GM06990 (cell line): ENCODE results near the gene ABHD12.
"Not testable (repeated sequence)": the region's sequence is repeated elsewhere in the genome, so short reads cannot be mapped to it uniquely, and the experiment has no call there.

ENCODE experiments used
- DNase-seq: peaks from one replicate; pipeline ENCODE4 v3.0.0-alpha.2; 2011; ENCODE audit not compliant: insufficient read length; ENCODE audit errors: extremely low read depth
- H3K27me3 ChIP-seq: replicated peaks from 2 replicates; pipeline ENCODE4 v1.6.0; 2011; ENCODE audit warnings: low read length; ENCODE audit not compliant: control insufficient read depth, insufficient read depth
- H3K36me3 ChIP-seq: 2 replicates; pipeline ENCODE4 v1.5.1; 2011; ENCODE audit warnings: low read length; ENCODE audit not compliant: control insufficient read depth, insufficient read depth
- H3K4me3 ChIP-seq: replicated peaks from 2 replicates; pipeline ENCODE4 v1.5.1; 2011; ENCODE audit warnings: low read depth, mild to moderate bottlenecking, control low read depth, low read length
- CTCF ChIP-seq: IDR thresholded peaks from 2 replicates; pipeline ENCODE4 v1.5.1; 2011; ENCODE audit warnings: low read length, control low read depth, mild to moderate bottlenecking, inconsistent platforms; ENCODE audit not compliant: insufficient read depth, poor library complexity, severe bottlenecking

The ABHD12 gene

GRCh38 chr20:25317351-25318075, 73.1 kb downstream of the ABHD12 start:
- H3K4me3 ChIP-seq, result no peak overlapping the region
- no peak for DNase-seq
- H3K27me3 ChIP-seq, result no peaks in the 10 kb centered on the region
- H3K36me3 ChIP-seq, result peaks cover 5% of the 10 kb centered on the region
- no peak for TF ChIP-seq CTCF

- Histone ChIP-seq H3K36me3 (peaks cover 5% of the 10 kb centered on the region), H3K4me3 (no peak overlapping the region), H3K27me3 (no peaks in the 10 kb centered on the region)
- no peak for DNase-seq
- TF ChIP-seq CTCF, result no peak
These were observed 74.0 kb downstream of the ABHD12 start for GRCh38 chr20:25316506-25317190.

- Histone ChIP-seq H3K27me3 (no peaks in the 10 kb centered on the region), H3K4me3 (no peak overlapping the region), H3K36me3 (peaks cover 5% of the 10 kb centered on the region)
- no peak for TF ChIP-seq CTCF
- no peak for DNase-seq
These were observed 75.0 kb downstream of the ABHD12 start for GRCh38 chr20:25315418-25316210.

- TF ChIP-seq CTCF, result no peak
- Histone ChIP-seq H3K27me3 (no peaks in the 10 kb centered on the region), H3K36me3 (peaks cover 1% of the 10 kb centered on the region), H3K4me3 (no peak overlapping the region)
- no peak for DNase-seq
These were observed 75.9 kb downstream of the ABHD12 start for GRCh38 chr20:25314497-25315417.

GRCh38 chr20:25313593-25313992, 77.0 kb downstream of the ABHD12 start:
- no peak overlapping the region for H3K4me3 ChIP-seq
- no peak for TF ChIP-seq CTCF
- H3K27me3 ChIP-seq, result no peaks in the 10 kb centered on the region
- peaks cover 4% of the 10 kb centered on the region for H3K36me3 ChIP-seq
- no peak for DNase-seq

DNA sequence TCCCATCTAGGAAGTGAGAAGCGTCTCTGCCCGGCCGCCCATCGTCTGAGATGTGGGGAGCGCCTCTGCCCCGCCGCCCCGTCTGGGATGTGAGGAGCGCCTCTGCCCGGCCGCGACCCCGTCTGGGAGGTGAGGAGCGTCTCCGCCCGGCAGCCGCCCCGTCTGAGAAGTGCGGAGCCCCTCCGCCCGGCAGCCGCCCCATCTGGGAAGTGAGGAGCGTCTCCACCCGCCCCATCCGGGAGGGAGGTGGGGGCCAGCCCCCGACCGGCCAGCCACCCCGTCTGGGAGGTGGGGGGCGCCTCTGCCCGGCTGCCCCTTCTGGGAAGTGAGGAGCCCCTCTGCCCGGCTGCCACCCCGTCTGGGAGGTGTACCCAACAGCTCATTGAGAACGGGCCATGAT, 77.9 kb downstream of the ABHD12 start:
- not testable (repeated sequence) for DNase-seq, H3K36me3 ChIP-seq, H3K4me3 ChIP-seq, H3K27me3 ChIP-seq
